HEK293T (cell line): ENCODE data around the gene SLC6A1.

Experiments
- ARNT ChIP-seq: fragments of 450-650 bp; IDR thresholded peaks from 2 replicates; pipeline ENCODE4 v1.6.1; 2017; ENCODE audit warnings: mild to moderate bottlenecking
- BHLHE40 ChIP-seq: fragments of 450-650 bp; IDR thresholded peaks from 2 replicates; pipeline ENCODE4 v1.6.1; 2016; ENCODE audit warnings: mild to moderate bottlenecking, moderate library complexity, borderline replicate concordance
- ELF4 ChIP-seq: fragments of 450-650 bp; IDR thresholded peaks from 2 replicates; pipeline ENCODE4 v1.6.1; 2017; ENCODE audit warnings: antibody characterized with exemption
- FOXK2 ChIP-seq: fragments of 450-650 bp; IDR thresholded peaks from 2 replicates; pipeline ENCODE4 v1.6.1; 2016; ENCODE audit warnings: mild to moderate bottlenecking
- SP1 ChIP-seq: fragments of 450-650 bp; IDR thresholded peaks from 2 replicates; pipeline ENCODE4 v1.6.1; 2017
- SUZ12 ChIP-seq: fragments of 450-650 bp; IDR thresholded peaks from 2 replicates; pipeline ENCODE4 v1.6.1; 2016; ENCODE audit warnings: mild to moderate bottlenecking
- TARDBP ChIP-seq: fragments of 450-650 bp; IDR thresholded peaks from 2 replicates; pipeline ENCODE4 v1.6.1; 2016

- no peak for TF ChIP-seq FOXK2
- TF ChIP-seq BHLHE40: no peak
- TF ChIP-seq SUZ12: no peak
- no peak for TF ChIP-seq SP1
- TF ChIP-seq ELF4: no peak
- no peak for TF ChIP-seq TARDBP
- TF ChIP-seq ARNT: no peak
These were observed 22.1 kb upstream of the SLC6A1 start for GRCh38 chr3:10970306-10970960.
